ENCODE results near the gene GABBR2. TPM values are rescaled to one million over a fixed set of nuclear protein-coding genes. Genes with fewer than 3 reads are reported as not detected.

Gene GABBR2
- total and polyA plus RNA-seq, 8 donors: 0.41 to 2.3 (median 0.79) TPM

DNA sequence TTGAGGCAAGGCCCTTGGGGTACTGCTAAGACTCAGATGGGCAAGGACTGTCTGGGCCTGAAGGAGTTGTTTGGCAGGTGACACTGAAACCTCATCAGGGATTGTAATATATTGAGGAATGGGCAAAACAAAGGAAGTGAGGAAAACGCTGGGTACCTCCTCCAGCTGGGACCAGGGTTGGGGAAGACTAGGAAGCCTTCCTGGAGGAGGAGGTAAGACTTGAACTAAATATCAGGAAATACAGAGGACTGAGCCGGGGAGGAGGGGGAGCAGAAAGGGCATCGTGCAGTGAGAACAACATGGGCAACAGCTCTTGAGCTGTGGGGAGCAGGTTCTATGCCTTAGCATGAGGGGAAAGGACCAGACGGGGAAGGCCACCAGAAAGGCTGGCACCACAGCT is 144.0 kb downstream of the GABBR2 start:
- DNase-seq: no peak
- H3K4me1 ChIP-seq: no peaks in the 10 kb centered on the region
- H3K27me3 ChIP-seq: no peaks in the 10 kb centered on the region
- H3K36me3 ChIP-seq: no peaks in the 10 kb centered on the region
- no peak overlapping the region for H3K27ac ChIP-seq
- intact Hi-C loops (cut with DNase I): no loop called here
- H3K9me3 ChIP-seq: no peaks in the 10 kb centered on the region
- ATAC-seq: no peak
- no peak for TF ChIP-seq CTCF (IDR thresholded peaks at IDR 0.05)
- H3K4me3 ChIP-seq: no peak overlapping the region

GRCh38 chr9:98563988-98564387 is 144.7 kb downstream of the GABBR2 start:
- no peaks in the 10 kb centered on the region for H3K27me3 ChIP-seq
- H3K36me3 ChIP-seq: no peaks in the 10 kb centered on the region
- no peak overlapping the region for H3K4me3 ChIP-seq
- no peak overlapping the region for H3K27ac ChIP-seq
- intact Hi-C loops (cut with DNase I): no loop called here
- ATAC-seq: no peak
- no peak for DNase-seq
- H3K9me3 ChIP-seq: no peaks in the 10 kb centered on the region
- H3K4me1 ChIP-seq: no peaks in the 10 kb centered on the region
- no peak for TF ChIP-seq CTCF (IDR thresholded peaks at IDR 0.05)

DNA sequence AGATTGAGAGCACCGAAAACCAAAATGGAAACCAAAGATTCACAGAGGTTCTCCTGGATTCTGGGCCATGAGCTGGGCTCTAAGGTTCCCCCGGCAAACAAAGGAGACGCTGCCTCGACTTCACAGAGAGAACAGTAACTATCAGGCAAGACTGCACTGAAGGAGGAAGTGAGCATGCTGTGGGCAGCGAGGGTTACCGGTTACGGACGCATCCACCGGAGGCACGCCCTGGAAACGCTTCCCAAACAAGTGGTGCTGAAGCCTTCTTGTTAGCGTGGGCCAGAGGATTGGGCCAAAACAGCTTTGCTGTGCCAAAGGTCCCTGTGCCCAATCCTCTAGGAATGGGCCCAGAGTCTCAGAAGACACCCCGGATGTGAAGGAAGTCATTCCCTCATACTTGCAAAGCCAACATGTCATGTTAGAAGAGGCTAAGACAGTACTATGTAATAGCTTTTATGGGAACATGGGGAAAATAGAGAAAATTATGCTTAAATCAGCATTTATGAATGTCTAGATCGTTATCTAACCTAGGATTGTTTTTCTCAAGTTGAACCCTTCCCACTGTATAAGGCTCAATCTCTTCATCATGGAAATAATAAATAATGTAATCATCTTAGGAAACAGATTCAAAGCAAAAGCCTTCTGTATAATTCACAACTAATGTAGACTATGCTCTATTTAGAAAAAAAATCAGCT is 145.4 kb downstream of the GABBR2 start:
- H3K36me3 ChIP-seq: no peaks in the 10 kb centered on the region
- no peak overlapping the region for H3K4me3 ChIP-seq
- no peaks in the 10 kb centered on the region for H3K27me3 ChIP-seq
- H3K4me1 ChIP-seq: no peaks in the 10 kb centered on the region
- TF ChIP-seq CTCF (IDR thresholded peaks at IDR 0.05): no peak
- DNase-seq: no peak
- intact Hi-C loops (cut with DNase I): no loop called here
- H3K9me3 ChIP-seq: no peaks in the 10 kb centered on the region
- no peak for ATAC-seq
- H3K27ac ChIP-seq: no peak overlapping the region

GRCh38 chr9:98559561-98559960 is 149.2 kb downstream of the GABBR2 start:
- no peak for TF ChIP-seq CTCF (IDR thresholded peaks at IDR 0.05)
- no peaks in the 10 kb centered on the region for H3K9me3 ChIP-seq
- no peaks in the 10 kb centered on the region for H3K4me1 ChIP-seq
- no peaks in the 10 kb centered on the region for H3K36me3 ChIP-seq
- ATAC-seq (no peak), DNase-seq (no peak)
- no peak overlapping the region for H3K27ac ChIP-seq
- H3K4me3 ChIP-seq: no peak overlapping the region
- H3K27me3 ChIP-seq: no peaks in the 10 kb centered on the region
- intact Hi-C loops (cut with DNase I): no loop called here

GRCh38 chr9:98558575-98558974 is 150.2 kb downstream of the GABBR2 start:
- H3K27me3 ChIP-seq: no peaks in the 10 kb centered on the region
- no peak overlapping the region for H3K4me3 ChIP-seq
- intact Hi-C loops (cut with DNase I): no loop called here
- DNase-seq (no peak), ATAC-seq (no peak)
- H3K4me1 ChIP-seq: no peaks in the 10 kb centered on the region
- TF ChIP-seq CTCF (IDR thresholded peaks at IDR 0.05): no peak
- no peaks in the 10 kb centered on the region for H3K9me3 ChIP-seq
- no peak overlapping the region for H3K27ac ChIP-seq
- H3K36me3 ChIP-seq: no peaks in the 10 kb centered on the region

Measured in left lung (tissue), 10 donors.